HepG2 (cell line): ENCODE results near the gene NALCN. TPM values are rescaled to one million over a fixed set of nuclear protein-coding genes. Genes with fewer than 3 reads are reported as not detected.

Experiments used
- ATAC-seq: fragments of 200-7000 bp; cut with Tn5 transposase; 3 replicates; pipeline ENCODE4 v1.9.1; 2020; ENCODE audit warnings: mild to moderate bottlenecking, moderate library complexity
- BruUV-seq: library from RNA; stranded (reverse); fragments of 400-500 nt; replicated peaks from 2 replicates; lab custom pipeline; 2021; lab: Mats Ljungman, UMichigan
- CTCF ChIA-PET: fragments of 300-600 bp; formaldehyde crosslinking; extraction: SDS; loops from one replicate; lab custom pipeline; 2021; ENCODE audit warnings: low total read pairs, inconsistent platforms, low intra/inter-chr PET ratio; lab: Yijun Ruan, JAX
- POLR2A ChIA-PET: fragments of 350-600 bp; sonication (Branson Sonifier 250); formaldehyde crosslinking; loops from one replicate; lab custom pipeline; 2020; ENCODE audit warnings: antibody characterized with exemption, inconsistent platforms; lab: Yijun Ruan, JAX
- DNase-seq: peaks from one replicate; pipeline ENCODE4 v3.0.0-alpha.2; 2015; ENCODE audit warnings: low spot score
- FAIRE-seq: peaks from 3 replicates; lab custom pipeline; 2011; peaks lifted over from hg19 to GRCh38; lab: Jason Lieb, UNC
- H2AFZ ChIP-seq: one replicate; pipeline ENCODE4 v1.6.1; 2011; ENCODE audit warnings: low read length, inconsistent platforms
- H3K27ac ChIP-seq: fragments of 300-600 bp; 3 replicates; pipeline ENCODE4 v1.8.0; 2011; ENCODE audit warnings: mixed run types, mild to moderate bottlenecking, mixed read lengths, low read length, inconsistent platforms; ENCODE audit not compliant: insufficient read depth; ENCODE audit errors: extremely low read length
- H3K27me3 ChIP-seq, 2 experiments: fragments of 200-600 bp in 1 of 2; 2 replicates in 1 of 2; 3 replicates in 1 of 2; pipeline versions ENCODE4 v1.6.0 to v1.8.0; 2011; ENCODE audit warnings: low read length in 2 of 2, mild to moderate bottlenecking in 2 of 2, moderate library complexity in 2 of 2, inconsistent platforms in 1 of 2; ENCODE audit not compliant: insufficient read depth in 2 of 2, control insufficient read depth in 1 of 2
- H3K36me3 ChIP-seq, 2 experiments: fragments of 200-600 bp in 1 of 2; replicated peaks in 1 of 2; 2 replicates in 1 of 2; 3 replicates in 1 of 2; pipeline versions ENCODE4 v1.5.1 to v1.8.0; 2011; ENCODE audit warnings: low read length in 2 of 2, inconsistent platforms in 1 of 2; ENCODE audit not compliant: insufficient read depth in 2 of 2, control insufficient read depth in 1 of 2
- H3K4me1 ChIP-seq: 2 replicates; pipeline ENCODE4 v1.5.1; 2012; ENCODE audit warnings: low read length, inconsistent platforms; ENCODE audit not compliant: insufficient read depth
- H3K4me2 ChIP-seq: 2 replicates; pipeline ENCODE4 v1.6.0; 2011; ENCODE audit warnings: low read depth, low read length, inconsistent platforms
- H3K4me3 ChIP-seq, 3 experiments: fragments of 200-600 bp in 1 of 3; sonication (generic), shearing (Covaris generic) in 1 of 3; replicated peaks in 1 of 3; 2 replicates each; pipeline ENCODE4 v1.5.1; 2011 to 2016; ENCODE audit warnings: low read length in 3 of 3, inconsistent platforms in 2 of 3, low read depth in 2 of 3, mild to moderate bottlenecking in 2 of 3, control low read depth in 1 of 3, mixed read lengths in 1 of 3; ENCODE audit not compliant: insufficient read depth in 1 of 3
- H3K79me2 ChIP-seq: one replicate; pipeline ENCODE4 v1.6.1; 2011; ENCODE audit warnings: low read length, inconsistent platforms; ENCODE audit not compliant: insufficient read depth
- H3K9ac ChIP-seq: 2 replicates; pipeline ENCODE4 v1.6.0; 2011; ENCODE audit warnings: mild to moderate bottlenecking, low read depth, low read length, inconsistent platforms; ENCODE audit not compliant: insufficient read depth
- H3K9me3 ChIP-seq: 2 replicates; pipeline ENCODE4 v1.5.1; 2012; ENCODE audit warnings: mild to moderate bottlenecking, low read length
- H4K20me1 ChIP-seq: 2 replicates; pipeline ENCODE4 v1.6.0; 2011; ENCODE audit warnings: inconsistent platforms, mild to moderate bottlenecking, low read length, moderate library complexity; ENCODE audit not compliant: insufficient read depth
- CBFB ChIP-seq: sonication (generic); formaldehyde crosslinking; IDR thresholded peaks from 2 replicates; pipeline ENCODE4 v1.4.0; 2020; ENCODE audit warnings: missing genetic modification reagents
- CBX2 ChIP-seq, 2 experiments: fragments of 200-600 bp in 1 of 2; sonication (generic); formaldehyde crosslinking in 1 of 2; IDR thresholded peaks; 2 replicates each; pipeline versions ENCODE4 v1.7.0 to v1.8.1; 2018 to 2022; ENCODE audit warnings: low read depth in 2 of 2, low read length in 1 of 2, mild to moderate bottlenecking in 1 of 2, missing genetic modification reagents in 1 of 2
- ISL2 ChIP-seq: sonication (generic); formaldehyde crosslinking; IDR thresholded peaks from 2 replicates; pipeline ENCODE4 v1.5.0; 2020; ENCODE audit warnings: missing genetic modification reagents
- KMT2A ChIP-seq: sonication (generic); formaldehyde crosslinking; IDR thresholded peaks from 2 replicates; pipeline ENCODE4 v1.4.0; 2020; ENCODE audit warnings: missing genetic modification reagents
- NFATC3 ChIP-seq: sonication (generic); formaldehyde crosslinking; IDR thresholded peaks from 2 replicates; pipeline ENCODE4 v1.5.1; 2020; ENCODE audit warnings: mild to moderate bottlenecking, missing genetic modification reagents
- PLRG1 ChIP-seq: fragments of 450-650 bp; conservative IDR thresholded peaks from 2 replicates; pipeline ENCODE4 v1.6.1; 2016
- RFX3 ChIP-seq: IDR thresholded peaks from 2 replicates; pipeline ENCODE4 v1.6.1; 2016; ENCODE audit warnings: missing biosample characterization, missing genetic modification reagents
- SATB2 ChIP-seq: sonication (generic); formaldehyde crosslinking; IDR thresholded peaks from 2 replicates; pipeline ENCODE4 v1.5.0; 2020; ENCODE audit warnings: missing genetic modification reagents
- SIX4 ChIP-seq: sonication (generic); formaldehyde crosslinking; IDR thresholded peaks from 2 replicates; pipeline ENCODE4 v1.4.0; 2020; ENCODE audit warnings: missing genetic modification reagents
- SKI ChIP-seq: fragments of 450-650 bp; IDR thresholded peaks from one replicate; pipeline ENCODE4 v1.6.1; 2018; ENCODE audit warnings: mild to moderate bottlenecking; ENCODE audit not compliant: partially characterized antibody
- ZFY ChIP-seq: sonication (generic); formaldehyde crosslinking; IDR thresholded peaks from 2 replicates; pipeline ENCODE4 v1.4.0; 2020; ENCODE audit warnings: missing genetic modification reagents
- ZNF737 ChIP-seq: sonication (generic); formaldehyde crosslinking; IDR thresholded peaks from 2 replicates; pipeline ENCODE4 v1.5.0; 2020; ENCODE audit warnings: missing genetic modification reagents, mild to moderate bottlenecking, borderline replicate concordance
- WGBS: methylation state at CpG from one replicate; pipeline ENCODE4 v1.1.6; 2017; ENCODE audit warnings: low lambda C conversion rate; 5-methylcytosine and 5-hydroxymethylcytosine counted together
- in situ Hi-C: cut with HindIII; loops from 2 replicates; pipeline ENCODE4 v1.10.0; 2017; ENCODE audit warnings: low pct_unique_long_range_greater_than_20kb; ENCODE audit not compliant: extremely low pct_ligation_motif_present
- intact Hi-C: fragments of 100-400 bp; cut with micrococcal nuclease; formaldehyde crosslinking; loops from one replicate; pipeline ENCODE4 v1.10.0; 2022; ENCODE audit not compliant: unreplicated experiment
- polyA plus RNA-seq, 8 experiments: library from polyadenylated mRNA; depleted of rRNA in 3 of 8; stranded (reverse) in 7 of 8; unstranded in 1 of 8; fragments of >200 nt; fragmentation: Illumina TruSeq in 4 of 8; extraction: Trizol in 4 of 8; gene quantifications; 2 replicates each; pipeline versions ENCODE4 v1.2.1 to v1.2.3, GENCODE V29; 2011 to 2016; ENCODE audit warnings: low read depth in 4 of 8, missing spikeins in 1 of 8, mixed read lengths in 1 of 8; ENCODE audit not compliant: insufficient read depth in 1 of 8
- total RNA-seq, 5 experiments: library from RNA; depleted of rRNA; stranded (reverse); fragments of >200 nt; fragmentation: Illumina TruSeq; extraction: Trizol; gene quantifications; 2 replicates each; pipeline ENCODE4 v1.2.3, GENCODE V29; 2016; ENCODE audit warnings: low read depth in 1 of 5
- TF ChIP-seq, protein P1 (sequence below): sonication (generic); formaldehyde crosslinking; IDR thresholded peaks from 2 replicates; pipeline ENCODE4 v1.5.0; 2020; ENCODE audit warnings: missing genetic modification reagents

NALCN gene
- total and polyA plus RNA-seq, 2 of the 13 experiments (the other 11 are each of a cell fraction or from before 2014, with no cell fraction given) = not detected

DNA sequence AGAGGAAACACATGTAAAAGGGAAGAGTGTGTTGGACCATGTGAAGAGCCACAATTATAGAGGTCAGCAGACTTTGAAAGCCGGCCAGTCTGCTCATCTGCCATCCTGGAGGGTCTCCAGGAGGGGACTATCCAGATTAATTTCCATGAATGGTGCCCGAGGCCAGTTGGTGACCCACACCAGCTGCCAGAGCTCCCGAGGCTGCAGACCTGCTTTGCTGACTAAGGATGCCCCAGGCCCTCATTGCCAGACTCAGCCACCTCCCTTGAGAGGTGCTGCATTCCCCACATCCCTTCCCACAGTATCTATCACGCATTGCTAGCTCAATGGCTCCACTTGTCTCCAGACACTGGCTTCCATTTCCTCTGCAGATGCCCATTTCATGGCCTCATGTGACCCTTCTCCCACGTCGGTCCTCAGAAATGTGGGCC, 110.3 kb downstream of the NALCN start:
- Histone ChIP-seq H3K4me3 (no peak overlapping the region), H3K79me2 (no peaks in the 10 kb centered on the region), H3K27me3 (no peaks in the 10 kb centered on the region), H2AFZ (no peak overlapping the region), H3K9ac (no peak overlapping the region), H4K20me1 (no peaks in the 10 kb centered on the region), H3K36me3 (no peaks in the 10 kb centered on the region), H3K27ac (no peak overlapping the region), H3K4me2 (no peak overlapping the region), H3K9me3 (no peaks in the 10 kb centered on the region), H3K4me1 (no peaks in the 10 kb centered on the region)
- 0% methylated on average over 4 of the region's 6 CpGs for WGBS
- CTCF ChIA-PET = no interaction called here
- no peak for TF ChIP-seq RFX3 (CRISPR knock-in tag)
- TF ChIP-seq CBFB (CRISPR knock-in tag) = no peak
- no peak for TF ChIP-seq ISL2 (CRISPR knock-in tag)
- no peak for TF ChIP-seq SIX4 (CRISPR knock-in tag)
- TF ChIP-seq KMT2A = no peak
- TF ChIP-seq PLRG1 = no peak
- no peak for TF ChIP-seq CBX2 (IDR thresholded peaks at IDR 0.05; ENCODE audit: low read depth, low read length)
- no peak for TF ChIP-seq CBX2 (CRISPR knock-in tag; IDR thresholded peaks at IDR 0.05; ENCODE audit: low read depth)
- TF ChIP-seq, protein P1, sequence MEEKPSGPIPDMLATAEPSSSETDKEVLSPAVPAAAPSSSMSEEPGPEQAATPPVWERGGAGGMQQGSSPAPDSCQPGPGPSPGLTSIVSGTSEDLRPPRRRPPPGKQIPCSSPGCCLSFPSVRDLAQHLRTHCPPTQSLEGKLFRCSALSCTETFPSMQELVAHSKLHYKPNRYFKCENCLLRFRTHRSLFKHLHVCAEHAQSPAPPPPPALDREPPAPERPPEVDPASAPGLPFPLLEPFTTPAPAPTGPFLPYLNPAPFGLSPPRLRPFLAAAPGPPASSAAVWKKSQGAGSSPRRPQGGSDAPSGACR (CRISPR knock-in tag) = no peak
- DNase-seq = no peak
- FAIRE-seq = no peak
- no TSS peak for BruUV-seq
- in situ Hi-C loops = no loop called here
- ATAC-seq = no peak
- POLR2A ChIA-PET = no interaction called here
- intact Hi-C loops = no loop called here

DNA sequence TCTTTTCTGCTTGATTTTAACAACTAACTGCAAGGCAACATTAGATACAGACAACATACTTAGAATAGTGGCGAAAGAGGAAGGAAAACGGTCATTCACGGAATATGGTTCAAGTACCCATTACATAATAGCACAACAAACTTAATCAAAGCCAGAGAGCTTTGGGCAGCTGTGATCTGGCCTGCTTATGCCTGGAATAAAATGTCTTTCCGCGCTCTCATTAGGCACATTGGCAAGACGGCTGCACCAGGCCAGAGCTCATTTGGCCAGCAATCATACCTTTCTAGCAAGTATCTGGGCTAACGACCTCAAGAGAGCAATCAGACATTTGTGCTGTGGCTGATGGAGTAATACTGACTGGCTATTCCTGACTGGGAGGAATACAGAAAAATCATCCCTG, 112.8 kb downstream of the NALCN start:
- 52% methylated on average over 7 of the region's 7 CpGs for WGBS
- intact Hi-C loops (no loop called here), in situ Hi-C loops (no loop called here)
- FAIRE-seq (no peak), ATAC-seq (no peak), DNase-seq (no peak)
- Histone ChIP-seq H3K4me1 (no peaks in the 10 kb centered on the region), H3K4me3 (no peak overlapping the region), H3K9me3 (no peaks in the 10 kb centered on the region), H3K79me2 (no peaks in the 10 kb centered on the region), H3K4me2 (no peak overlapping the region), H4K20me1 (no peaks in the 10 kb centered on the region), H3K9ac (no peak overlapping the region), H3K27ac (no peak overlapping the region), H2AFZ (no peak overlapping the region), H3K27me3 (no peaks in the 10 kb centered on the region), H3K36me3 (no peaks in the 10 kb centered on the region)
- ChIA-PET CTCF (no interaction called here), POLR2A (no interaction called here)
- BruUV-seq = no TSS peak
- TF ChIP-seq ZFY (CRISPR knock-in tag) = no peak
- TF ChIP-seq ZNF737 (CRISPR knock-in tag) = no peak
- no peak for TF ChIP-seq SKI
- no peak for TF ChIP-seq SATB2 (CRISPR knock-in tag)
- no peak for TF ChIP-seq NFATC3 (CRISPR knock-in tag)
